Neural cell (in vitro differentiated cells): ENCODE results near the gene ELP5. TPM values are rescaled to one million over a fixed set of nuclear protein-coding genes. Genes with fewer than 3 reads are reported as not detected.

Experiments
- H2AFZ ChIP-seq: fragments of 200-600, 300-800 bp; sonication (generic), shearing (Covaris generic); 2 replicates; pipeline ENCODE4 v1.6.0; 2014; ENCODE audit warnings: low read depth, mild to moderate bottlenecking, antibody characterized with exemption, low read length, moderate library complexity
- H3F3A ChIP-seq: fragments of 200-600 bp; shearing (Covaris generic); 2 replicates; pipeline ENCODE4 v1.6.1; 2016; ENCODE audit warnings: mild to moderate bottlenecking, moderate library complexity, mixed read lengths, antibody characterized with exemption, low read length; ENCODE audit not compliant: insufficient read depth, poor library complexity, severe bottlenecking
- H3K27ac ChIP-seq: fragments of 200-600, 300-800 bp; sonication (generic), shearing (Covaris generic); 2 replicates; pipeline ENCODE4 v1.5.1; 2014; ENCODE audit warnings: mild to moderate bottlenecking, low read length, moderate library complexity
- H3K27me3 ChIP-seq: fragments of 300-800, 200-600 bp; sonication (generic), shearing (Covaris generic); 2 replicates; pipeline ENCODE4 v1.6.0; 2014; ENCODE audit warnings: mild to moderate bottlenecking, low read depth, low read length, moderate library complexity; ENCODE audit not compliant: insufficient read depth
- H3K36me3 ChIP-seq: fragments of 300-800, 200-600 bp; sonication (generic), shearing (Covaris generic); 2 replicates; pipeline ENCODE4 v1.5.1; 2014; ENCODE audit warnings: mild to moderate bottlenecking, antibody characterized with exemption, low read length, moderate library complexity; ENCODE audit not compliant: insufficient read depth
- H3K4me2 ChIP-seq: fragments of 300-800, 200-600 bp; sonication (generic), shearing (Covaris generic); 2 replicates; pipeline ENCODE4 v1.6.0; 2014; ENCODE audit warnings: mild to moderate bottlenecking, low read length
- H3K4me3 ChIP-seq: fragments of 300-800, 200-600 bp; sonication (generic), shearing (Covaris generic); 2 replicates; pipeline ENCODE4 v1.5.1; 2014; ENCODE audit warnings: mild to moderate bottlenecking, low read length, moderate library complexity
- H3K79me2 ChIP-seq: fragments of 200-600 bp; shearing (Covaris generic); replicated peaks from 2 replicates; pipeline ENCODE4 v1.6.0; 2014; ENCODE audit warnings: mild to moderate bottlenecking, low read length, moderate library complexity; ENCODE audit not compliant: insufficient read depth
- H3K9ac ChIP-seq: fragments of 300-800, 200-600 bp; sonication (generic), shearing (Covaris generic); 2 replicates; pipeline ENCODE4 v1.6.1; 2016; ENCODE audit warnings: mild to moderate bottlenecking, low read length, mixed read lengths
- H3K9me2 ChIP-seq: fragments of 200-600 bp; shearing (Covaris generic); 2 replicates; pipeline ENCODE4 v1.6.1; 2016; ENCODE audit warnings: mild to moderate bottlenecking, low read length, mixed read lengths; ENCODE audit not compliant: insufficient read depth
- H3K9me3 ChIP-seq: fragments of 200-600, 300-800 bp; sonication (generic), shearing (Covaris generic); 2 replicates; pipeline ENCODE4 v1.6.1; 2016; ENCODE audit warnings: mild to moderate bottlenecking, mixed run types, low read length, moderate library complexity, mixed read lengths
- H4K20me1 ChIP-seq: fragments of 200-600 bp; shearing (Covaris generic); 2 replicates; pipeline ENCODE4 v1.6.1; 2016; ENCODE audit warnings: mild to moderate bottlenecking, mixed run types; ENCODE audit not compliant: insufficient read depth
- EZH2 ChIP-seq: fragments of 200-600, 300-800 bp; shearing (Covaris generic), sonication (generic); IDR thresholded peaks from 2 replicates; pipeline ENCODE4 v1.6.1; 2014; ENCODE audit warnings: antibody characterized with exemption, low read length, borderline replicate concordance, mild to moderate bottlenecking; ENCODE audit not compliant: insufficient read depth, poor library complexity, severe bottlenecking
- MXI1 ChIP-seq: fragments of 450-650 bp; conservative IDR thresholded peaks from 2 replicates; pipeline ENCODE4 v1.6.1; 2014; ENCODE audit warnings: antibody characterized with exemption, mild to moderate bottlenecking; ENCODE audit not compliant: poor library complexity, severe bottlenecking
- RAD21 ChIP-seq: fragments of 450-650 bp; conservative IDR thresholded peaks from 2 replicates; pipeline ENCODE4 v1.6.1; 2014; ENCODE audit warnings: antibody characterized with exemption, mild to moderate bottlenecking, moderate library complexity
- SMC3 ChIP-seq: fragments of 450-650 bp; conservative IDR thresholded peaks from 2 replicates; pipeline ENCODE4 v1.6.1; 2014; ENCODE audit warnings: antibody characterized with exemption, mild to moderate bottlenecking, moderate library complexity; ENCODE audit not compliant: poor library complexity
- TAF1 ChIP-seq: IDR thresholded peaks from 2 replicates; pipeline ENCODE4 v1.6.1; 2012; ENCODE audit warnings: low read depth
- polyA plus RNA-seq: library from polyadenylated mRNA; depleted of rRNA; stranded (reverse); fragments of >200 nt; gene quantifications from 2 replicates; pipeline ENCODE4 v1.2.3, GENCODE V29; 2014
- TF ChIP-seq, protein P1 (sequence below): IDR thresholded peaks from 2 replicates; pipeline ENCODE4 v1.6.1; 2012; ENCODE audit warnings: borderline replicate concordance

Gene ELP5
- polyA plus RNA-seq, 1 donor from 2014 or later, result 82.7 TPM

DNA sequence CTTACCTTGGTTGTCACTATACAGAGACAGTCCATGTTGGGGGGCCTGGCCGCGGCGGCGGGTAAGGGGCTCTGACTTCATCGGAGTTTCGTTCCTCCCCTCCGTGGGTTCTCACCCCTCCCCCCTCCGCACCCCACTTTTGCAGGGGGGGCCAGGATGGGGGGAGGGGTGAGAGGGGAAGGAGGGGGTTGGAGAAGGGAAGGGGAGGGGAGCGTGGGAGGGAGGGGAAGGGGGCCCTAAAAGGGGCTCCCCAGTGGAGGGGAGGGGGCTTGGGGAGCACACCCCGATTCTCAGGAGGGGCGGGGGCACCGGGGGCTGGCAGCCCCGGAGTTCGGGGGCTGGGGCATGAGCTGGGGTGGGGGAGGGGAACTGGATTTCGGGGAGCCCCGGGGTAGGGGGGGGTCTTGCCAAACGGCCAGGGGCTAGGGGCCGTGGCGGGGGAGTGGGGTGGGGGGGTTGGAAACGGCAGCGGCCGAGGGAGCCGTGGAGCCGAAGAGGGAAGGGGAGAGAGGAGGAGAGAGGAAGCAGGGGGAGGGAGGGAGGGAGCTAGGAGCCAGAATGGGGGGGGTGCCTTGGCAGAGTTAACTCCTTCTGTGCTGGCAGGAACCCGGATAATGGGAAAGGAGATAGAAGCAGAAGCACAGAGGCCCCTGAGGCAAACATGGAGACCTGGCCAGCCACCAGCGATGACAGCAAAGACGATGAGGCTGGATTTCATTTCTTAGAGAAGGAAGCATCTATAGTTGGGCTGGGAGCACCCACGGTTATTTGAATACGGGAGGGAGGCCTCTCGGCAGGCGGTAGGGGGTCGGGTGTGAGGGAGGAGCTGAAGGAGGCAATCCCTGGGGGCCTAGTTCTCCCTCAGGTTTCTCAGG lies 34.7 kb upstream of the ELP5 start:
- H3K9ac ChIP-seq, result peak overlapping the region; percentile 92
- TF ChIP-seq, protein P1, sequence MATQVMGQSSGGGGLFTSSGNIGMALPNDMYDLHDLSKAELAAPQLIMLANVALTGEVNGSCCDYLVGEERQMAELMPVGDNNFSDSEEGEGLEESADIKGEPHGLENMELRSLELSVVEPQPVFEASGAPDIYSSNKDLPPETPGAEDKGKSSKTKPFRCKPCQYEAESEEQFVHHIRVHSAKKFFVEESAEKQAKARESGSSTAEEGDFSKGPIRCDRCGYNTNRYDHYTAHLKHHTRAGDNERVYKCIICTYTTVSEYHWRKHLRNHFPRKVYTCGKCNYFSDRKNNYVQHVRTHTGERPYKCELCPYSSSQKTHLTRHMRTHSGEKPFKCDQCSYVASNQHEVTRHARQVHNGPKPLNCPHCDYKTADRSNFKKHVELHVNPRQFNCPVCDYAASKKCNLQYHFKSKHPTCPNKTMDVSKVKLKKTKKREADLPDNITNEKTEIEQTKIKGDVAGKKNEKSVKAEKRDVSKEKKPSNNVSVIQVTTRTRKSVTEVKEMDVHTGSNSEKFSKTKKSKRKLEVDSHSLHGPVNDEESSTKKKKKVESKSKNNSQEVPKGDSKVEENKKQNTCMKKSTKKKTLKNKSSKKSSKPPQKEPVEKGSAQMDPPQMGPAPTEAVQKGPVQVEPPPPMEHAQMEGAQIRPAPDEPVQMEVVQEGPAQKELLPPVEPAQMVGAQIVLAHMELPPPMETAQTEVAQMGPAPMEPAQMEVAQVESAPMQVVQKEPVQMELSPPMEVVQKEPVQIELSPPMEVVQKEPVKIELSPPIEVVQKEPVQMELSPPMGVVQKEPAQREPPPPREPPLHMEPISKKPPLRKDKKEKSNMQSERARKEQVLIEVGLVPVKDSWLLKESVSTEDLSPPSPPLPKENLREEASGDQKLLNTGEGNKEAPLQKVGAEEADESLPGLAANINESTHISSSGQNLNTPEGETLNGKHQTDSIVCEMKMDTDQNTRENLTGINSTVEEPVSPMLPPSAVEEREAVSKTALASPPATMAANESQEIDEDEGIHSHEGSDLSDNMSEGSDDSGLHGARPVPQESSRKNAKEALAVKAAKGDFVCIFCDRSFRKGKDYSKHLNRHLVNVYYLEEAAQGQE, result peak; percentile 37
- TF ChIP-seq TAF1, result no peak
- H3K27me3 ChIP-seq, result no peaks in the 10 kb centered on the region
- no peaks in the 10 kb centered on the region for H3K9me2 ChIP-seq
- no peak overlapping the region for H2AFZ ChIP-seq
- peak overlapping the region; percentile 82 for H3K4me3 ChIP-seq
- no peaks in the 10 kb centered on the region for H3K36me3 ChIP-seq
- no peaks in the 10 kb centered on the region for H3K9me3 ChIP-seq
- H3K4me2 ChIP-seq, result peak overlapping the region; percentile 97
- H3F3A ChIP-seq, result peaks cover 4% of the 10 kb centered on the region
- peaks cover 51% of the 10 kb centered on the region for H3K79me2 ChIP-seq
- no peaks in the 10 kb centered on the region for H4K20me1 ChIP-seq
- peak overlapping the region; percentile 98 for H3K27ac ChIP-seq

DNA sequence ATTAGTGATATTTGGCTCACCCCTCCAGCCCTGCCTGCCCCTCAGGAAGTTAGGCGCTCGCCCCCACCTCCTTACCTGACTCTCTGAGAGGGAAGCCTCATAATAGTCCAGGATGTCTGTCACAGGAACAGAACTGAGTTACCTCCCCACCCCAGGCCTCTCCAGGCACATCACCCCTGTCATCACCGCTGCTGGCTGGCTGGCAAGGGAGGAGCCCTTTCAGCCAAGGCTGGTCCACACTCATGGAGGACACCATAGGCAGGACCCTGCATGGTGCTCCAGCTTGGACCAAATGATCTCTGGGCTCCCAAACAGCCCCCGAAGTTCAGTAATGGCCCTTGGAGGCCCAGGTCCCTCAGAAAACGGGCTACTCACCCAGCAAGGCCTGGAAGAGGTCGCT lies 33.8 kb upstream of the ELP5 start:
- H3K36me3 ChIP-seq, result no peaks in the 10 kb centered on the region
- H3K9me2 ChIP-seq, result no peaks in the 10 kb centered on the region
- H4K20me1 ChIP-seq, result no peaks in the 10 kb centered on the region
- H3K79me2 ChIP-seq, result peaks cover 43% of the 10 kb centered on the region
- H3K27me3 ChIP-seq, result no peaks in the 10 kb centered on the region
- TF ChIP-seq MXI1 (no peak), EZH2 (no peak)
- H3K9ac ChIP-seq, result peak overlapping the region; percentile 92
- no peaks in the 10 kb centered on the region for H3K9me3 ChIP-seq
- peak overlapping the region; percentile 97 for H3K4me2 ChIP-seq
- no peak overlapping the region for H2AFZ ChIP-seq
- H3K27ac ChIP-seq, result peak overlapping the region; percentile 98
- H3F3A ChIP-seq, result peaks cover 4% of the 10 kb centered on the region
- H3K4me3 ChIP-seq, result peak overlapping the region; percentile 82

DNA sequence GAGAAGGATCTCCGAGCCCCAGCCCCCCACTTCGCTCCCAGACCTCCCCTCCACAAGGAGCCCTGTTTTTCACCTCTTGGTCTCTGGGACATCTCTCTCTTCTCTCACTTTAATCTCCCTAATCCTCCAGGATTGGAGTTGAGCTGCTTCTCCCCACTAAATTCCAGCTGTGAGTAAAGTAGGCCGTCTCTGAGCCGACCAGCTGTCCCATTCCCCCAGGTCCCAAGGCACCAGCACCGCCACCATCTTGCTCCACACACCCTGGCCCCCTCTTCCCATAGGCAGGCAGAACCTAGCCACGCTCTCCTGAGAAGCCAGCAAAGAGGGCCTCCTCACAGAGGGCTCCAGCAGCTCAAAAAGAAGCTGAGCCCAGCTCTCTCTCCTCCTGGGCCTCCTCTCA lies 33.3 kb upstream of the ELP5 start:
- Histone ChIP-seq H3K79me2 (peaks cover 39% of the 10 kb centered on the region), H3K27me3 (no peaks in the 10 kb centered on the region), H3K36me3 (no peaks in the 10 kb centered on the region), H3K9me2 (no peaks in the 10 kb centered on the region), H3F3A (no peaks in the 10 kb centered on the region), H3K27ac (no peak overlapping the region), H2AFZ (no peak overlapping the region), H3K4me3 (peak overlapping the region; percentile 82), H3K4me2 (no peak overlapping the region), H4K20me1 (no peaks in the 10 kb centered on the region), H3K9ac (peak overlapping the region; percentile 92), H3K9me3 (no peaks in the 10 kb centered on the region)
- TF ChIP-seq SMC3 (no peak), RAD21 (no peak), EZH2 (no peak), MXI1 (no peak)
